ENCODE measurements around the gene PREP. TPM values are rescaled to one million over a fixed set of nuclear protein-coding genes. Genes with fewer than 3 reads are reported as not detected.

The PREP gene
- total and polyA plus RNA-seq, 4 experiments from 2014 or later = 29.8 to 43.6 (median 34.6) TPM

DNA sequence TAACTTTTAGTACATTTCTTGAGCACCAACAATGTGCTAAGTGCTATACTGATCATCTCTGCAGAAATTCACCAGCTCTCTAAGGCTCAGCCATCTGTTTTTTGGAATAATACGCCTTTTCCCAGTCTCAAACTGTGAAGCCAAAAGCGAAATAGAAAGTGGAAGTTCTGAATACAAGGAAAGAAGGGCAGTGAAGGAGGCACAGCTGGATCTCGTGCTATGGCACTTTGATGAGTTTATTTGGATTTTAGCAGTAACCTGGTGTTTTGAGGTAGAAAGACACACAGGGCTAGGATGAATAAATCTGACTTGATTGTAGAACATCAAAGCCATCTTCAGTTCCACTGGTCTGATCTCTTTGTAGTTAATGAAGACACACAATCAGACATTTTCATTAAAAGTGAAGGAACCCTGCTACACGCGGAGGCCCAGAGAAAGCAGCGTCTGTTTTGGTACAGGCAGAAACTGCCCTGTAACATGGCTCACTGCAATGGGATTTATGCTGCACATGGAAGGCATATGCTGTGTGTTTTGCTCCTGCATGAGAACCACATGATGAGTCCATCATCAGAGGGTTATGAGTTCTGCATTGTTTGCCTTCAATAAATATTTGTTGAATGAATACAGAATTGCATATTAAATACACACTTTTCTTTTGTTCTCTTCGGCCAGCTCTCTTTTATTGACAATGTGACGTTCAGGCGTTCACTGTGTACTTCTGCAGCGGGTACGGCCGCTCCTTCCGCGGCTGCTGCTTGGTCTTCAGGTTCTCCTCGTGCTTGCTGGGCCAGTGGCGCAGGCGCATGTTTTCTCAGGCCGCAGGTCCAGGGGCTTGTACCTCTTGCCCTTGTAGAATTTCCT, 100.9 kb downstream of the PREP start:
- ChIA-PET POLR2A (ENCODE audit: partially characterized antibody) (no interaction called here), CTCF (ENCODE audit: partially characterized antibody) (interaction anchor here (1.2 to 1.9 kb wide), 2 partner anchors 14 to 15 kb away, joined by 3 to 6 read pairs; no protein-coding TSS in a partner anchor)
- Histone ChIP-seq H3K27ac (ENCODE audit: low read depth, low read length) (no peak overlapping the region), H3K4me1 (ENCODE audit: insufficient read depth, low read length) (no peaks in the 10 kb centered on the region), H3K4me3 (ENCODE audit: low read length in 2 of 2) (no peak overlapping the region), H3K27me3 (ENCODE audit: insufficient read depth, low read length) (no peaks in the 10 kb centered on the region), H3K36me3 (ENCODE audit: insufficient read depth, low read length) (no peaks in the 10 kb centered on the region), H3K9me3 (ENCODE audit: control insufficient read depth in 1 of 2, low read length in 2 of 2) (no peaks in the 10 kb centered on the region)
- intact Hi-C loops (cut with micrococcal nuclease) = no loop called here
- DNase-seq = no peak
- no peak overlapping the region for H3K27ac Mint-ChIP-seq
- peaks cover 0 to 2% (median 0%) of the 10 kb centered on the region in 4 donors for H3K4me1 Mint-ChIP-seq
- no peaks in the 10 kb centered on the region for H3K9me3 Mint-ChIP-seq
- H3K4me3 Mint-ChIP-seq = no peak overlapping the region
- peaks cover 52 to 53% of the 10 kb centered on the region in 2 donors for H3K36me3 Mint-ChIP-seq
- H3K27me3 Mint-ChIP-seq = no peaks in the 10 kb centered on the region

DNA sequence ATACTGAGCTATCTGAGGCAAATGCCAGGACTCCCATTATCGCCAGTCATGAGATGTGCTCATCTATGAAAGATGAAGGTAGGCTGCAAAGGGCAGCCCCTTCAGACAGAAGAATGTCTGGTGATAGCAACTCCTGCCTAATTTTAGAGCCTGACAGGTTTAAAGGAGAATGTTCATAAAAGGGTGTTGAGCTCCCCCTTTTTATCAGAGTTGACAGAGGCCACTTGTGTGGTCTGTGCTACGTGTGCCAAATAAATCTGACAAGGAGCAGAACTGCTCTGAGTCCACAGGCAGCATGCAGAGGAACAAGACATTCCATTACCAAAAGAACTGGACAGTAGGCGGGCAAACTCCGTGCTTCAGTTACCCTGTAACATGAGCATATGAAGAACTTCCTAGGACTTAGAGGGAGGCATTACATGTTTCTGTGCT, 101.8 kb downstream of the PREP start:
- Histone ChIP-seq H3K4me1 (ENCODE audit: insufficient read depth, low read length) (no peaks in the 10 kb centered on the region), H3K4me3 (ENCODE audit: low read length in 2 of 2) (no peak overlapping the region), H3K27ac (ENCODE audit: low read depth, low read length) (no peak overlapping the region), H3K9me3 (ENCODE audit: control insufficient read depth in 1 of 2, low read length in 2 of 2) (no peaks in the 10 kb centered on the region), H3K27me3 (ENCODE audit: insufficient read depth, low read length) (no peaks in the 10 kb centered on the region), H3K36me3 (ENCODE audit: insufficient read depth, low read length) (no peaks in the 10 kb centered on the region)
- POLR2A ChIA-PET (ENCODE audit: partially characterized antibody) = no interaction called here
- DNase-seq = no peak
- CTCF ChIA-PET (ENCODE audit: partially characterized antibody) = interaction anchor here (1.6 to 1.9 kb wide), 2 partner anchors 13 to 15 kb away, joined by 4 to 6 read pairs; no protein-coding TSS in a partner anchor
- intact Hi-C loops (cut with micrococcal nuclease) = no loop called here
- Mint-ChIP-seq H3K4me3 (no peak overlapping the region), H3K27me3 (no peaks in the 10 kb centered on the region), H3K36me3 (peaks cover 47 to 58% of the 10 kb centered on the region in 2 donors), H3K4me1 (peaks cover 0 to 2% (median 0%) of the 10 kb centered on the region in 4 donors), H3K9me3 (no peaks in the 10 kb centered on the region), H3K27ac (peak overlapping the region in 1 of 7 donors; percentile 49)

DNA sequence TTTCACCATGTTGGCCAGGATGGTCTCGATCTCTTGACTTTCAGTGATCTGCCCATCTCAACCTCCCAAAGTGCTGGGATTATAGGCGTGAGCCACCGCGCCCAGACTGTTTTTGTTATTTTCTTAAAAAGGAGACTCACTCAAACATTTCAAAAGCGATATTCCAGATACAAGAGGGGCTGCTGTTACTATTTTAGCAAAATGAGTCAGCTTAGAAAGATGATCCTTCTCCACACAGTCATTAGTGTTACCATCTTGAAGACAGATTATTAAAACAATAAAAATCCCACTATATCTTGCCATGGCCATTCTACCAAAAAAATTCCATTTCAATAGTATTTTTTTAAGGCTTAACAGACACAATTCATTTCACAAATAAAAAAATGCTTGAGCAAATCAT, 102.8 kb downstream of the PREP start:
- Histone ChIP-seq H3K4me3 (ENCODE audit: low read length in 2 of 2) (no peak overlapping the region), H3K27ac (ENCODE audit: low read depth, low read length) (no peak overlapping the region), H3K4me1 (ENCODE audit: insufficient read depth, low read length) (no peaks in the 10 kb centered on the region), H3K36me3 (ENCODE audit: insufficient read depth, low read length) (no peaks in the 10 kb centered on the region), H3K9me3 (ENCODE audit: control insufficient read depth in 1 of 2, low read length in 2 of 2) (no peaks in the 10 kb centered on the region), H3K27me3 (ENCODE audit: insufficient read depth, low read length) (no peaks in the 10 kb centered on the region)
- H3K27me3 Mint-ChIP-seq = no peaks in the 10 kb centered on the region
- CTCF ChIA-PET (ENCODE audit: partially characterized antibody) = interaction anchor here (1.6 to 1.9 kb wide), 2 partner anchors 12 to 16 kb away, joined by 4 to 6 read pairs; no protein-coding TSS in a partner anchor
- DNase-seq = no peak
- H3K27ac Mint-ChIP-seq = no peak overlapping the region
- H3K4me1 Mint-ChIP-seq = peaks cover 0 to 5% (median 2%) of the 10 kb centered on the region in 4 donors
- intact Hi-C loops (cut with micrococcal nuclease) = no loop called here
- POLR2A ChIA-PET (ENCODE audit: partially characterized antibody) = no interaction called here
- H3K4me3 Mint-ChIP-seq = no peak overlapping the region
- H3K36me3 Mint-ChIP-seq = peaks cover 44 to 54% of the 10 kb centered on the region in 2 donors
- H3K9me3 Mint-ChIP-seq = no peaks in the 10 kb centered on the region

DNA sequence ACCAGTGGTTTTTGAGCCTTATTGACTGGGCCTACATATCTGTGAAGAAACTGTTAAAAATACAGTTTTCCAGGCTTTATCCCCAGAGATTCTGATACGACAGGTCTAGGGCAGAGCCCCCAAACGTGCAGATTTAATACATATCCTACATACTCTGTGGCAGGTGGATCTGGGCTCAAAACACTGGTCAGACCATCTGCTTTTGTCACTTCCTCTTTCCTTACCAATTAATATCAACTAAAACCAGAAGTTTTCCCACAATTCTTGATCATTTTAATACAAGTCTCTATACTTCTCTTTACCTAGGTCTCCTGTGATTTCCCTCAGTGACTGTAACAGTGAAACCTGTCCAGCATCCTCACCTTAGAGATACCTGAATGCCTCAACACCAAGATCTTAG, 108.8 kb downstream of the PREP start:
- H3K4me3 Mint-ChIP-seq = no peak overlapping the region
- Histone ChIP-seq H3K27me3 (ENCODE audit: insufficient read depth, low read length) (no peaks in the 10 kb centered on the region), H3K36me3 (ENCODE audit: insufficient read depth, low read length) (no peaks in the 10 kb centered on the region), H3K9me3 (ENCODE audit: control insufficient read depth in 1 of 2, low read length in 2 of 2) (no peaks in the 10 kb centered on the region), H3K27ac (ENCODE audit: low read depth, low read length) (no peak overlapping the region), H3K4me3 (ENCODE audit: low read length in 2 of 2) (no peak overlapping the region), H3K4me1 (ENCODE audit: insufficient read depth, low read length) (no peaks in the 10 kb centered on the region)
- peaks cover 5 to 17% (median 8%) of the 10 kb centered on the region in 4 donors for H3K4me1 Mint-ChIP-seq
- no peak overlapping the region for H3K27ac Mint-ChIP-seq
- ChIA-PET POLR2A (ENCODE audit: partially characterized antibody) (no interaction called here), CTCF (ENCODE audit: partially characterized antibody) (interaction anchor here (1.3 to 1.5 kb wide), 2 partner anchors 13 to 21 kb away, joined by 3 read pairs; no protein-coding TSS in a partner anchor)
- H3K36me3 Mint-ChIP-seq = peaks cover 43 to 51% of the 10 kb centered on the region in 2 donors
- intact Hi-C loops (cut with micrococcal nuclease) = no loop called here
- peaks cover 0 to 3% (median 0%) of the 10 kb centered on the region in 8 donors for H3K9me3 Mint-ChIP-seq
- no peak for DNase-seq
- H3K27me3 Mint-ChIP-seq = no peaks in the 10 kb centered on the region

DNA sequence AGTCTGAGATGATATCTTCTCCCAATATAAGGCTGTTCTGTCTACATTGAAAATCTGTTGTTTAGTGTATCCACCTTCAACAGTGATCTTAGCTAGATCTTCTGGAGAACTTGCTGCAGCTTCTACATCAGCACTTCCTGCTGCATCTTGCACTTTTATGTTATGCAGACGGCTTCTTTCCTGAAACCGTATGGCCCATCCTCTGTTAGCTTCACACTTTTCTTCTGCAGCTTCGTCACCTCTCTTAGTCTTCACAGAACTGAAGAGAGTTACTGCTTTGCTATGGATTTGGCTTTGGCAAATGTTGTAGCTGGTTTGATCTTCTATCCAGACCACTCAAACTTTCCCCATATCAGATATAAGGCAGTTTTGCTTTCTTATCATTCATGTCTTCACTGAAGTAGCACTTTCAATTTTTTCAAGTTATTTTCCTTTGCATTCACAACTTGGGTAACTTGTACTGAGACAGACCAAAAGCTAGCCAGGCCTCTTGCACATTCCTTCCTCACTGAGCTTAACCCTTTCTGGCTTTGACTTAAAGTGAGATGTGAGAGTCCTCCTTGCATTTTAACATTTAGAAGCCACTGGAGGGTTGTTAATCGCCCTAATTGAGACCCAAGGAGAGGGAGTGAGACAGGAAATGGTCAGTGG, 110.1 kb downstream of the PREP start:
- intact Hi-C loops (cut with micrococcal nuclease) = no loop called here
- H3K4me3 Mint-ChIP-seq = peak overlapping the region in 1 of 8 donors; percentile 5
- H3K4me1 Mint-ChIP-seq = peaks cover 5 to 17% (median 8%) of the 10 kb centered on the region in 4 donors
- H3K36me3 Mint-ChIP-seq = peaks cover 45 to 51% of the 10 kb centered on the region in 2 donors
- Histone ChIP-seq H3K4me1 (ENCODE audit: insufficient read depth, low read length) (no peaks in the 10 kb centered on the region), H3K36me3 (ENCODE audit: insufficient read depth, low read length) (peaks cover 2% of the 10 kb centered on the region), H3K27me3 (ENCODE audit: insufficient read depth, low read length) (no peaks in the 10 kb centered on the region), H3K9me3 (ENCODE audit: control insufficient read depth in 1 of 2, low read length in 2 of 2) (no peaks in the 10 kb centered on the region), H3K4me3 (ENCODE audit: low read length in 2 of 2) (no peak overlapping the region), H3K27ac (ENCODE audit: low read depth, low read length) (no peak overlapping the region)
- peaks cover 0 to 3% (median 0%) of the 10 kb centered on the region in 8 donors for H3K9me3 Mint-ChIP-seq
- ChIA-PET POLR2A (ENCODE audit: partially characterized antibody) (no interaction called here), CTCF (ENCODE audit: partially characterized antibody) (interaction anchor here (0.7 to 1.5 kb wide), 3 partner anchors 14 to 552 kb away, joined by 3 read pairs; no protein-coding TSS in a partner anchor)
- H3K27ac Mint-ChIP-seq = peak overlapping the region in 5 of 7 donors; percentile 8 to 38 (median 33)
- H3K27me3 Mint-ChIP-seq = no peaks in the 10 kb centered on the region
- DNase-seq = no peak

DNA sequence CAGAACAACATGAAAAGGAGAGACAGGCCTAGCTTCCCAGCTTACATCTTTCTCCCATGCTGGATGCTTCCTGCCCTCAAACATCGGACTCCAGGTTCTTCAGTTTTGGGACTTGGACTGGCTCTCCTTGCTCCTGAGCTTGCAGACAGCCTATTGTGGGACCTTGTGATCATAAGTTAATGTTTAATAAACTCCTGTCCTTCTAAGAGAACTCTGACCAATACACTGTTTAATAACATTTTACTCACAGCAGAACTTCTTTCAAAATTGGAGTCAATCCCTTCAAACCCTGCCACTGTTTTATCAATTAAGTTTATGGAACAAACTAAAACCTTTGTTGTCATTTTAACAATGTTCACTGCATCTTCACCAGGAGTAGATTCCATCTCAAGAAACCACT, 111.4 kb downstream of the PREP start:
- CTCF ChIA-PET (ENCODE audit: partially characterized antibody) = no interaction called here

More for the DNA sequence above, 111.4 kb downstream of the PREP start:
- DNase-seq = no peak
- POLR2A ChIA-PET (ENCODE audit: partially characterized antibody) = no interaction called here
- H3K36me3 ChIP-seq (ENCODE audit: insufficient read depth, low read length) = peaks cover 2% of the 10 kb centered on the region
- Mint-ChIP-seq H3K4me3 (no peak overlapping the region), H3K4me1 (peaks cover 5 to 15% (median 8%) of the 10 kb centered on the region in 4 donors), H3K27me3 (no peaks in the 10 kb centered on the region), H3K36me3 (peaks cover 54 to 55% of the 10 kb centered on the region in 2 donors), H3K9me3 (peaks cover 0 to 3% (median 0%) of the 10 kb centered on the region in 8 donors), H3K27ac (no peak overlapping the region)
- no peak overlapping the region for H3K27ac ChIP-seq (ENCODE audit: low read depth, low read length)
- H3K4me3 ChIP-seq (ENCODE audit: low read length in 2 of 2) = no peak overlapping the region
- no peaks in the 10 kb centered on the region for H3K9me3 ChIP-seq (ENCODE audit: control insufficient read depth in 1 of 2, low read length in 2 of 2)
- H3K4me1 ChIP-seq (ENCODE audit: insufficient read depth, low read length) = no peaks in the 10 kb centered on the region
- intact Hi-C loops (cut with micrococcal nuclease) = no loop called here
- H3K27me3 ChIP-seq (ENCODE audit: insufficient read depth, low read length) = no peaks in the 10 kb centered on the region
